DND-41 (cell line): ENCODE data around the gene STK4.

Experiments used
- CTCF ChIP-seq: IDR thresholded peaks from 2 replicates; pipeline ENCODE4 v1.5.1; 2012; ENCODE audit warnings: borderline replicate concordance, low read length, moderate library complexity, mild to moderate bottlenecking; ENCODE audit not compliant: poor library complexity, severe bottlenecking; ENCODE audit errors: extremely low read depth
- EZH2 ChIP-seq: IDR thresholded peaks from 3 replicates; pipeline ENCODE4 v1.6.1; 2012; ENCODE audit warnings: borderline replicate concordance, low read depth, mild to moderate bottlenecking, moderate library complexity, low read length, inconsistent platforms; ENCODE audit not compliant: severe bottlenecking

- TF ChIP-seq EZH2 = no peak
- no peak for TF ChIP-seq CTCF
These were observed 111.2 kb downstream of the STK4 start for GRCh38 chr20:45077559-45077958.
